ENCODE results near the gene RAVER2. TPM values are rescaled to one million over a fixed set of nuclear protein-coding genes. Genes with fewer than 3 reads are reported as not detected.

RAVER2 gene
- total RNA-seq, 1 donor from 2014 or later: 11.9 TPM

GRCh38 chr1:64743954-64744491 lies 852 bp upstream of the RAVER2 start:
- no peaks in the 10 kb centered on the region for H3K36me3 Mint-ChIP-seq (ENCODE audit: low read depth, unreplicated experiment)
- no peaks in the 10 kb centered on the region for H3K27me3 Mint-ChIP-seq (ENCODE audit: unreplicated experiment)
- no peak for DNase-seq (ENCODE audit: low spot score)
- peak overlapping the region; percentile 54 for H3K27ac Mint-ChIP-seq (ENCODE audit: unreplicated experiment)
- H3K4me3 Mint-ChIP-seq (ENCODE audit: unreplicated experiment): peak overlapping the region; percentile 89
- no peaks in the 10 kb centered on the region for H3K9me3 Mint-ChIP-seq (ENCODE audit: unreplicated experiment)
- peaks cover 20% of the 10 kb centered on the region for H3K4me1 Mint-ChIP-seq (ENCODE audit: unreplicated experiment)
- no peak for TF ChIP-seq CTCF (IDR thresholded peaks at IDR 0.05; ENCODE audit: unreplicated experiment)

DNA sequence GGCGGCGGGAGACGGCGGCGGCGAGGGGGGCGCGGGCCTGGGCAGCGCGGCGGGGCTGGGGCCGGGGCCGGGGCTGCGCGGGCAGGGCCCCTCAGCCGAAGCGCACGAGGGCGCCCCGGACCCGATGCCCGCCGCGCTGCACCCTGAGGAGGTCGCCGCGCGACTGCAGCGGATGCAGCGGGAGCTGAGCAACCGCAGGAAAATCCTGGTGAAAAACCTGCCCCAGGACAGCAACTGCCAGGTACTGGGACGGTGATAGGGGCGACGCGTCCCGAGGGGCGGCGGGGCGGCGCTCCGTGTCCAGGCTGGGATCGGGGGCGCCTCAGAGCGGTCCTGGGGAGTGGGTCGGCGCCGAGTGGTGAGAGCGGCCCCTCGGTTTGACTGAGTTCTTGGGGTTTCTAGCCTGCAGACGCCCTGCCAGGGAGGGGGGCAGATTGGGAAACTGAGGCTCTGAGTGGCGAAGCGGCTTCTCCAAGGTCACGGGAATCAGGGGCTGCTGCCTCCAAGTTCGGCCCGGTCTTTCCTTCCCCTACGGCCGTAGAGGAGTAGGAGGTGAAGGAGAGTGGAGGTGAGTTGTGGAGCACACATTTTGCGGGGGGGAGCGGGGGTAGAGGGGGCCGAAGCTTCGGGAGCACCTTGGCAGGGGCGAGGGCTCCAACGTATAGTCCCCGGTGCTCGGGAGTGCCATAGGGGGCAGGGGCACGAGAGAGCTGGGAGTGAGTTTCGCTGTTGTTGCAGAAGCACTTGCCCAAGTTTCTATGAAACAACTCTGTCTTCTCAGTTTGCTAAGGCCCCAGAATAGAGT lies 508 bp downstream of the RAVER2 start:
- peak; percentile 36 for DNase-seq (ENCODE audit: low spot score)
- H3K27me3 Mint-ChIP-seq (ENCODE audit: unreplicated experiment): no peaks in the 10 kb centered on the region
- TF ChIP-seq CTCF (IDR thresholded peaks at IDR 0.05; ENCODE audit: unreplicated experiment): no peak

DNA sequence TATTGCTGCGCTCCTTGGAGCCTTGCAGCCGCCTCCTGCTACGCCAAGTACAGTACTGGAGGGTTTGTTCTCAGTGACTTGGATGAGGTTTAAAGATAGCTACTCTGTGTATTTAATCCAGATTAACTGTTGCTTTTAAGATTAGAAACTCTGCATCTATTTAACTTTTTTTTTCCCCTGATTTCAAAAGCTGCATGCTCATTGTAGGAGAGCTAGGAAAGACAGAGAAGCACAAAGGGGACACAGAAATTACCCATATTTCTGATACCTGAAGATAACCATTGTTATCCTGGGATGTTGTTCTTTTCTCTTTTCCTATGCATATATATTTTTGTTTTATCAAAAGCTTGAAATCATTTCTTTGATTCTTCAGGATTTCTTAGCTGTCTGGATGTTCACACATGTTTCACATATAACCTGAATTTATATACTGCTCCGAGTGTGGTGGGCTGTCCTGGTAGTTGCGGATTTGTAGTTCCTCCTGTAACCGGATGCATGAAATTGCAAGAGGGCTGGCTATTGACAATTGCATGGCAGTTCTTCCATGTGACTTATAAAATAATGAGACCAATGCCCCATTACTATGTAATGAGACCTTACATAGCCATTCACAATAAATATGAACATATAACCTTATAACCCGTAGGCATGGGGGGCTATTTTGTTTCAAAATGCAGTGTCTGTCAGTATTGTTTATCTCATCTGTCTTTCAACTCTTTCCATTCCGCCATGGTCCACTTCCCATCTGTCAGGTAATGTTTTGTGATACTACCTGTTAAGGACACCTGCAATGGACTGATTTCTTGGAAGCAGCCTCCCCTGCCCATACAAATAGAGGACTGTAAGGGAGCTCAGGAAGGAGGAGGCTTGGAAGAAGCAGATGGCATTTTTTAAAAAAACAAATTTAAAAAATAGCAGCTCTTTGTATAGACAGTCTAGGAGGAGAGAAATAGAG lies 1.4 kb downstream of the RAVER2 start:
- Mint-ChIP-seq H3K36me3 (ENCODE audit: low read depth, unreplicated experiment) (no peaks in the 10 kb centered on the region), H3K4me3 (ENCODE audit: unreplicated experiment) (peak overlapping the region; percentile 93), H3K9me3 (ENCODE audit: unreplicated experiment) (no peaks in the 10 kb centered on the region), H3K27ac (ENCODE audit: unreplicated experiment) (no peak overlapping the region), H3K4me1 (ENCODE audit: unreplicated experiment) (peaks cover 17% of the 10 kb centered on the region), H3K27me3 (ENCODE audit: unreplicated experiment) (no peaks in the 10 kb centered on the region)
- no peak for TF ChIP-seq CTCF (IDR thresholded peaks at IDR 0.05; ENCODE audit: unreplicated experiment)
- DNase-seq (ENCODE audit: low spot score): no peak

More for the DNA sequence above, 508 bp downstream of the RAVER2 start:
- Mint-ChIP-seq H3K36me3 (ENCODE audit: low read depth, unreplicated experiment) (no peaks in the 10 kb centered on the region), H3K4me3 (ENCODE audit: unreplicated experiment) (peak overlapping the region; percentile 93), H3K27ac (ENCODE audit: unreplicated experiment) (no peak overlapping the region), H3K4me1 (ENCODE audit: unreplicated experiment) (peaks cover 17% of the 10 kb centered on the region), H3K9me3 (ENCODE audit: unreplicated experiment) (no peaks in the 10 kb centered on the region)

GRCh38 chr1:64748222-64748621 lies 3.3 kb downstream of the RAVER2 start:
- no peak for DNase-seq (ENCODE audit: low spot score)
- TF ChIP-seq CTCF (IDR thresholded peaks at IDR 0.05; ENCODE audit: unreplicated experiment): no peak
- H3K27ac Mint-ChIP-seq (ENCODE audit: unreplicated experiment): no peak overlapping the region
- no peaks in the 10 kb centered on the region for H3K27me3 Mint-ChIP-seq (ENCODE audit: unreplicated experiment)
- no peaks in the 10 kb centered on the region for H3K36me3 Mint-ChIP-seq (ENCODE audit: low read depth, unreplicated experiment)
- no peaks in the 10 kb centered on the region for H3K9me3 Mint-ChIP-seq (ENCODE audit: unreplicated experiment)
- H3K4me1 Mint-ChIP-seq (ENCODE audit: unreplicated experiment): peaks cover 17% of the 10 kb centered on the region
- no peak overlapping the region for H3K4me3 Mint-ChIP-seq (ENCODE audit: unreplicated experiment)

All from endothelial cell (in vitro differentiated cells).